Astrocyte of the spinal cord (primary cell): Measurements from ENCODE around the gene STK32C.

ENCODE experiments used
- DNase-seq: peaks from one replicate; pipeline ENCODE4 v3.0.0; 2011; ENCODE audit warnings: low read depth, low spot score
- H3K4me3 ChIP-seq: 2 replicates; pipeline ENCODE4 v1.5.1; 2011; ENCODE audit warnings: low read depth, mild to moderate bottlenecking, low read length, moderate library complexity
- CTCF ChIP-seq: IDR thresholded peaks from 2 replicates; pipeline ENCODE4 v1.5.1; 2012; ENCODE audit warnings: low read depth, mild to moderate bottlenecking, low read length, inconsistent platforms
- in situ Hi-C: cut with HindIII; loops from 2 replicates; pipeline ENCODE4 v1.10.0; 2017; ENCODE audit warnings: low sequenced_read_pairs

The STK32C gene

GRCh38 chr10:132347211-132347930, 39.6 kb upstream of the STK32C start:
- DNase-seq: no peak
- no peak for TF ChIP-seq CTCF
- no peak overlapping the region for H3K4me3 ChIP-seq
- in situ Hi-C loops: no loop called here

DNA sequence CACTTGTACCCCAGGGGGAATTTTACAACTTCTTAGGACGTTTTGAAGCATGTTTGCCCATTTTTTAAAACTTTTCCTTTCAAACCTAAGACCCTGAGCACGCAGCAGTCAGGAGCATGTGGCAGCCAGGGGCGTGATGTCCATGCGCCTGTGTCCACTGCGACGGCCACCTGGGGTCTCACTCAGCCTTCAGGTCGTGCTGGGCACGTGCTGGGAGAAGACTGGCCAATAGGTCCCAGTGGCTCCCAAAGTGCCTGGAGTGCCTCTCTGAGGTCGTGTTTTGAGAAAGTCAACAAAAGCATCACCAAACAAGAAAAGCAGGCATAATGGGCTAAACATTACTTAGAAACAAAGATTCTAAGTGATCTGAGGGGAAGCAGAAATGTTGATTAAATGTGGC, 39.1 kb upstream of the STK32C start:
- no peak overlapping the region for H3K4me3 ChIP-seq
- in situ Hi-C loops: no loop called here
- TF ChIP-seq CTCF: no peak
- no peak for DNase-seq

- no peak for DNase-seq
- TF ChIP-seq CTCF: no peak
- in situ Hi-C loops: no loop called here
- H3K4me3 ChIP-seq: no peak overlapping the region
These were observed 37.6 kb upstream of the STK32C start for GRCh38 chr10:132345345-132345744.

GRCh38 chr10:132344386-132344785, 36.6 kb upstream of the STK32C start:
- in situ Hi-C loops: no loop called here
- DNase-seq: no peak
- TF ChIP-seq CTCF: no peak
- H3K4me3 ChIP-seq: no peak overlapping the region

GRCh38 chr10:132342553-132342952, 34.8 kb upstream of the STK32C start:
- no peak overlapping the region for H3K4me3 ChIP-seq
- DNase-seq: no peak
- TF ChIP-seq CTCF: no peak
- in situ Hi-C loops: no loop called here

DNA sequence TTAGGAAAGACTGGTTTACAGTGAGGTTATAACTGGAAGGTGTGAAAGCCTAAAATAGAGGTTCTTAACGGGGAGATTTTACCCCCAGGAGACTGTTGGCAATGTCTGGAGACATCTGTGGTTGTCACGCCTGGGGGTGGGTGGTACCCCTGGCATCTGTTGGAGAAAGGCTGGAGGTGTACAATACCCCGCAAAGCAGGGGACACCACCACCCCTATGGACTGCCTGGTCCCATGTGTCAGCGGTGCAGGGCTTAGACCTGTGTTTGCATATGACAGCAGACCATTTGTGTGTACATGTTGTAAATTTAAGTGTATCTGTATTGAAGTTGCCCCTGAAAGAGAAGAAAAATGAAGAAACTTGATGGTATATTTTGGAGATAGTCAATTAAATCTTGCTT, 34.0 kb upstream of the STK32C start:
- DNase-seq: no peak
- in situ Hi-C loops: no loop called here
- TF ChIP-seq CTCF: no peak
- no peak overlapping the region for H3K4me3 ChIP-seq

GRCh38 chr10:132341017-132341416, 33.3 kb upstream of the STK32C start:
- in situ Hi-C loops: no loop called here
- no peak for TF ChIP-seq CTCF
- no peak for DNase-seq

More at GRCh38 chr10:132341017-132341416, 33.3 kb upstream of the STK32C start:
- no peak overlapping the region for H3K4me3 ChIP-seq
